GM19372 (cell line): ENCODE results near the gene MERTK.
"Not testable (repeated sequence)": the region's sequence is repeated elsewhere in the genome, so short reads cannot be mapped to it uniquely, and the experiment has no call there.

Source experiments
- ATAC-seq: cut with Tn5 transposase; IDR thresholded peaks from one replicate; pipeline ENCODE4 v1.9.1; 2021; ENCODE audit warnings: mild to moderate bottlenecking, low read depth, moderate library complexity; ENCODE audit not compliant: unreplicated experiment

The MERTK gene

DNA sequence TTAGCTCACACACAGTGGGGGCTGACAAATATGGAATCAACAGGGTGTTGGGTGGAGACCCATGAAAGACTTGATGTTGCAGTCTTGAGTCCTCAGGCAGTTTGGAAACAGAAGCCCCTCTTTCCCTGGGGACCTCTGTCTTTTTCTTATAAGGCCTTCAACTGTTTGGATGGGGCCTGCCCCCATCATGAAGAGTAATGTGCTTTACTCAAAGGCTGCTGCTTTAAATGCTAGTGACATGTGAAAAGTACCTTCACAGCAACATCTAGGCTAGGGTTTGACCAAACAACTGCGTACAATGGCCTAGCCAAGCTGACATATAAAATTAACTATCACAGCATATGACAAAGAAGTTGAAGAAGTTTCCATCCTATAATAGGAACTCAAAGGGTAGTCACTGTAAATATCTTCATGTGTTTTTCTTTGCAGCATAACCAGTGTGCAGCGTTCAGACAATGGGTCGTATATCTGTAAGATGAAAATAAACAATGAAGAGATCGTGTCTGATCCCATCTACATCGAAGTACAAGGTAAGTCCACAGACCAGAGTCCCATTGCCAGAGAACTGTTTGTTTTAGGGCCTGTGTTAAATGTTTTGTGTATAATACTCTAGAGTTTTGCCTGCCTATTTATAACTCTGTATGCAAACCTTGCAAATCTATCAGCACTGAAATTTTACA lies 46.3 kb downstream of the MERTK start:
- no peak for ATAC-seq

DNA sequence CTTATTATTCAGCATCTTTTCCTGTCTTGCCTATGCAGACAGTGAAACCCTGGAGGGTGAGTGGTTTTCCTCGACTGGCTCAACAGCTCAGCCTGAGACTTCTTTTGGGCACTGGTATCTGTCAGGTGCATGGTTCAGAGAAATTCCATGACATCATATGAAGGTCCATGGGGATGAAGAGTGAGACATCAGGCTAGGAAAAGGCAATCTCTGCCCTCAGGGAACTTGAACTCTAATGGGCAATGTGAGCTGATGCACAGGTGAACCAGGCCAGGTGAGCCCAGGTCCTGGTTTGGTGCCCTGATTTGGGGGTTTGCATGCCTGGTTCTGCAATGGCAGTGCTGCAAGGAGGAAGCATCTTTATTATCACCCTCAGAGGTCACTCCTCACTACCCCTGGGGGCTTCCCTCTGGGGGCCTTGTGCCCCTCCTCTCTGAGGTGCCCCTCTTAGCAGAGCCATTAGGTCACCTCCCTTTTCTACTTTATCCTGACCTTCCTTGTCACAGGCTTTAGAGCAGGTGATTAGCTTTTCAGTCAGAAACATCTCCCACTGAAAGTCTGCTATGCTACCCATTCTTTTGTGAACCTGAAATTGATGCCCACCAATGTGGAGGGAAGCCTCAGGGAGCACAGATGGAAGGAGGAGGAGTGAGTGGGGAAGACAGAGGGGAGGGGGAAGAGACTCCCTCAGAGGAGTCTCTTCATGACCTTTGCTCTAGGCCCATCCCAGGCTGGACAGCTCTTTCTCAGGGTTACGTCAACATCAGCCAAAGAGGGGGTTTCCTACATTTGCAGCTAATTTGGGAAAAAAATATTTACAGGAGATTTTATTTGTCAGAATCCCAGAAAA lies 47.3 kb downstream of the MERTK start:
- ATAC-seq = no peak

GRCh38 chr2:111946294-111947114 lies 48.1 kb downstream of the MERTK start:
- no peak for ATAC-seq

- no peak for ATAC-seq
Measured at GRCh38 chr2:111947219-111947618, 48.8 kb downstream of the MERTK start.

- ATAC-seq = no peak
Measured at GRCh38 chr2:111948832-111949231, 50.4 kb downstream of the MERTK start.

GRCh38 chr2:111950236-111950635 lies 51.8 kb downstream of the MERTK start:
- ATAC-seq = no peak

DNA sequence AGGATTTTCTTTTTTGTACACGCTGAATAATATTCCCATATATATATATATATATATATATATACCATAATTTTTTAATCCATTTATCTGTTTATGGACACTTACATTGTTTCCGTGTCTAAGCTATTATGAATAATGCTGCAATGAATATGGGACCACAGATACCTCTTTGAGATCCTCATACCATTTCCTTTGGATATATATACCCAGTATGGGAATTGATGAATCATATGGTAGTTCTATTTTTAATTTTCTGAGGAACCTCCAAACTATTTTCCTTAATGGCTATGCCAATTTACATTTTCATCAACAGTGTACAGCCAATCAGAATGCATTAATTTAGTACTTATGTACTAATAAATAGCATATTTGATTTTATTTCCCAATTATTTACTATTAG lies 53.1 kb downstream of the MERTK start:
- no peak for ATAC-seq

- no peak for ATAC-seq
Measured at GRCh38 chr2:111952871-111953452, 54.6 kb downstream of the MERTK start.

- ATAC-seq = no peak
Measured at GRCh38 chr2:111954602-111955332, 56.4 kb downstream of the MERTK start.

GRCh38 chr2:111957872-111958354 lies 59.5 kb downstream of the MERTK start:
- no peak for ATAC-seq

DNA sequence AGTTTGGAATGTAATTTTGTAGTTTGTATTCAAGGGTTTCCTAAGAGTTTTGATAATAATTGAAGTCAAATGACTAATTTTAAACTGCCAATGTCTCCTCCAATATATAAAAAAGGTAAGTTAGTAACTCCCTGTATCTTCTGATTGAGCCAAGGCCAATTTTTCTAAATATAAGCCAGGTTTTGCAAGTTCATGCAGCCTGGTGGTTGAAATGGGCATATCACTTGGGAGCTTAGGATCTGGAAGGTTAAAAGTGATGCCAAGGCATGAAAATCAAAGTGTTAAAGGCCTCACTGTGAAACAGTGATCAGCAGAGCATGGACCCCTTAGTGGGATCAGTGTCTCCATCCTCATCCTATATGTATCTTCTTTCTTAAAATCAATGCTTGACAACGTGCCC lies 60.5 kb downstream of the MERTK start:
- ATAC-seq = no peak

GRCh38 chr2:111961663-111962062 lies 63.3 kb downstream of the MERTK start:
- no peak for ATAC-seq

DNA sequence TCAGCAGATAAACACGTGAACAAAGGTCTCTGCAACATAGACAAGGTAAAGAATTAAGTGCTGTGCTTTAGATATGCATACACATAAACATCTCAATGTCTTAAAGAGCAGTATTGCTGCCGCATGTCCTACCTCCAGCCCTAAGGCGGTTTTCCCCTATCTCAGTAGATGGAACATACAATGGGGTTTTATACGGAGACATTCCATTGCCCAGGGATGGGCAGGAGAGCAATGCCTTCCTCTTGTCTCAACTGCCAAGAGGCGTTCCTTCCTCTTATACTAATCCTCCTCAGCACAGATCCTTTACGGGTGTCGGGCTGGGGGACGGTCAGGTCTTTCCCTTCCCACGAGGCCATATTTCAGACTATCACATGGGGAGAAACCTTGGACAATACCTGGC lies 64.7 kb downstream of the MERTK start:
- not testable (repeated sequence) for ATAC-seq

DNA sequence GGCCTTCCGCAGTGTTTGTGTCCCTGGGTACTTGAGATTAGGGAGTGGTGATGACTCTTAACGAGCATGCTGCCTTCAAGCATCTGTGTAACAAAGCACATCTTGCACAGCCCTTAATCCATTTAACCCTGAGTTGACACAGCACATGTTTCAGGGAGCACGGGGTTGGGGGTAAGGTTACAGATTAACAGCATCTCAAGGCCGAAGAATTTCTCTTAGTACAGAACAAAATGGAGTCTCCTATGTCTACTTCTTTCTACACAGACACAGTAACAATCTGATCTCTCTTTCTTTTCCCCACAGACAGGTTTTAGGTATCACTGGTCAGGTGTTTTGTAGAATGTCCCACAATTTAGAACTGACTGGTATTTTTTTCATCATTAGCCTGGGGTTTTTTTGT lies 65.1 kb downstream of the MERTK start:
- not testable (repeated sequence) for ATAC-seq

DNA sequence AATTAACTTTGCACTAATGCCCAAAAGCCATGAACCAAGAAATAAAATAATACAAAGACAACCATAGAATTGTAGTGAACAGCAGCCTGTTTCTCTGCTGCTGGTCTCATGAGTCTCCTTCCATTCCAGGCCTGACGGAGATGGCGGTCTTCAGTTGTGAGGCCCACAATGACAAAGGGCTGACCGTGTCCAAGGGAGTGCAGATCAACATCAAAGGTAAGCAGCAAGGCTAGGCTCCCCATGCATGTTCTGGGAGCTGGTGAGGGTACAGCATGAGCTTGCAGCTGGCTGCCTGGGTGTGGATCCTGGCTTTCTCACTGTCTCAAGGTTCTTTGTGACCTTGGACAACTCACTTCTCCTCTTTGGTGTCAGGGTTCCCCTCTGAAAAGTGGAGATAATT lies 66.7 kb downstream of the MERTK start:
- no peak for ATAC-seq

DNA sequence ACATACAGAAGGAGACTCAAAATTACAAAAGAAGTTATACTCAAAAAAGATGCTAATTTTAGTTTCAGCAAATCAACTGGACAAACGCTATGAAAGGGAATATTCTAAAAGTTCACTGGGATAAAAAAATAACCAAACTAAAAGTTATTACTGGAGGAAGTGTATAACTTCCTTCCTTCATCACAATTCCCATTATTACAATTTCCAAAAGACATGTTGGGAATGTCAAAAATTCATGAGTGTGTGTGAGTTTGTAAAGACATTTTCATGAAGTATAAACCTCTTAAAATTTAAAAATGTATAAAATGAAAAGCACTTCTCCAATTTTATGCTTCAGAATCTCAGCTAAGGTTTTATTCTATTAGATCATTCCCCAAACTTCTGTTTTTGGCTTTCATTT lies 67.8 kb downstream of the MERTK start:
- ATAC-seq = no peak

DNA sequence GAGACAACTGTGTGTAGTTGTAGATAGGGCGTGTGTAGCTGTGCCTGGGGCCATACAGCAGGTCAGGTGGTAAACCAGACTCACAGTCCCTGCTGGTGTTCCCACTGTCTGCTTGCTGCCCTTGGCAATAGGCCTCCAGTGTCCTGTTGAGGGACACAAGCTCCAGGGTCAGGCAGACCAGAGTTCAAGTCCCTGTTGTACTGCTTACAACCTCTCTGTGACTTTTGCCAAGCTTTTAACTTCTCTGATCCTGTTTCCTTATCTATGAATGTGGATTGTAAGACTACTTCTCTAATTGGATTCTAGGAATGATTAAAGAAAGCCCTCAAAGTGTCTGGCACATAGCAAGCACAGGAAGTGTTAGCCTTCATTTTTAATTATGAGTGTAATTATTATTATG lies 68.6 kb downstream of the MERTK start:
- no peak for ATAC-seq

DNA sequence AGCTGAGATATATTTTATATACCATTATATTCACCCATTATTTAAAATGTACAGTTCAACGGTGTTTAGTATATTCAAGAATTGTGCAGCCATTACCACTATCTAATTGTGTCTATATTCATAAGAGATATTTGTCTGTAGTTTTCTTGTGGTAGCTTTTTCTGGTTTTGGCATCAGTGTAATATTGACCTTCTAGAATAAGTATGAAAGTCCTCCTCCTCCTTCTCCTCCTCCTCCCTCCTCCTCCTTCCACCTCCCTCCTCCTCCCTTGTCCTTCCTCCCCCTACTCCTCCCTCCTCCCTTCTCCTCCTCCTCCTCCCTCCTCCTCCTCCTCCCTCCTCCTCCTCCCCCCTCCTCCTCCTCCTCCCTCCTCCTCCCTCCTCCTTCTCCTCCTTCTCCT lies 72.0 kb downstream of the MERTK start:
- ATAC-seq = no peak

- ATAC-seq = no peak
Measured at GRCh38 chr2:111972955-111973565, 74.7 kb downstream of the MERTK start.

GRCh38 chr2:111973701-111974100 lies 75.3 kb downstream of the MERTK start:
- no peak for ATAC-seq
